Tibial nerve (tissue), 3 donors: ENCODE measurements around the gene DENND2A.

ENCODE experiments used
- CTCF ChIP-seq, 5 experiments: fragments of 200-600 bp in 3 of 5; fragments of 450-650 bp in 2 of 5; sonication (generic) in 3 of 5; IDR thresholded peaks; one replicate each; pipeline ENCODE4 v1.5.1; 2016 to 2019; ENCODE audit warnings: antibody characterized with exemption in 5 of 5, mild to moderate bottlenecking in 3 of 5, moderate library complexity in 2 of 5
- POLR2A ChIP-seq, 2 donors: fragments of 450-650 bp; IDR thresholded peaks; one replicate each; pipeline ENCODE4 v1.6.1; 2017; ENCODE audit warnings: antibody characterized with exemption in 2 of 2, mild to moderate bottlenecking in 2 of 2, moderate library complexity in 2 of 2

- TF ChIP-seq CTCF (IDR thresholded peaks at IDR 0.05): no peak
- TF ChIP-seq POLR2A (IDR thresholded peaks at IDR 0.05): no peak
Observed at GRCh38 chr7:140670343-140670935, 29.8 kb upstream of the DENND2A start.
